Lower leg skin (tissue), 3 donors: Measurements from ENCODE around the gene GALNT1.

ENCODE experiments used
- CTCF ChIP-seq, 3 donors: fragments of 450-650 bp; IDR thresholded peaks; one replicate each; pipeline ENCODE4 v1.5.1; 2016; ENCODE audit warnings: antibody characterized with exemption in 3 of 3, mild to moderate bottlenecking in 3 of 3, moderate library complexity in 2 of 3
- POLR2A ChIP-seq, 2 donors: fragments of 450-650 bp; IDR thresholded peaks; one replicate each; pipeline ENCODE4 v1.6.1; 2016 to 2017; ENCODE audit warnings: antibody characterized with exemption in 2 of 2, mild to moderate bottlenecking in 1 of 2, moderate library complexity in 1 of 2

- TF ChIP-seq CTCF (IDR thresholded peaks at IDR 0.05): no peak
- TF ChIP-seq POLR2A (IDR thresholded peaks at IDR 0.05): no peak
Measured at GRCh38 chr18:35641916-35642315, 60.4 kb downstream of the GALNT1 start.
